Measurements from ENCODE around the gene EPB41L3.

The EPB41L3 gene

GRCh38 chr18:5498452-5498851 is 45.3 kb downstream of the EPB41L3 start:
- ATAC-seq, result no peak
- TF ChIP-seq ZFP30 (CRISPR knock-in tag; IDR thresholded peaks at IDR 0.05), result no peak

GRCh38 chr18:5496305-5496704 is 47.5 kb downstream of the EPB41L3 start:
- ATAC-seq, result no peak
- no peak for TF ChIP-seq PPARA (CRISPR knock-in tag; IDR thresholded peaks at IDR 0.05; ENCODE audit: borderline replicate concordance)
- no peak for TF ChIP-seq BACH2 (CRISPR knock-in tag; IDR thresholded peaks at IDR 0.05; ENCODE audit: borderline replicate concordance)
- TF ChIP-seq ZNF8 (CRISPR knock-in tag; IDR thresholded peaks at IDR 0.05), result no peak
- TF ChIP-seq ZC3H10 (CRISPR knock-in tag; IDR thresholded peaks at IDR 0.05), result no peak
- no peak for TF ChIP-seq ISL1 (CRISPR knock-in tag; IDR thresholded peaks at IDR 0.05)
- no peak for TF ChIP-seq SNAI2 (CRISPR knock-in tag; IDR thresholded peaks at IDR 0.05)
- TF ChIP-seq ZFP30 (CRISPR knock-in tag; IDR thresholded peaks at IDR 0.05), result no peak
- no peak for TF ChIP-seq GLIS3 (CRISPR knock-in tag; IDR thresholded peaks at IDR 0.05)
- TF ChIP-seq CSRNP3 (CRISPR knock-in tag; IDR thresholded peaks at IDR 0.05), result no peak
- TF ChIP-seq PATZ1 (CRISPR knock-in tag; IDR thresholded peaks at IDR 0.05; ENCODE audit: borderline replicate concordance), result no peak
- TF ChIP-seq ZNF565 (CRISPR knock-in tag; conservative IDR thresholded peaks at IDR 0.05; ENCODE audit: low read depth), result no peak

GRCh38 chr18:5490753-5491480 is 52.9 kb downstream of the EPB41L3 start:
- ATAC-seq, result no peak
- TF ChIP-seq SNAI2 (CRISPR knock-in tag; IDR thresholded peaks at IDR 0.05), result no peak
- TF ChIP-seq GLIS3 (CRISPR knock-in tag; IDR thresholded peaks at IDR 0.05), result no peak
- no peak for TF ChIP-seq BACH2 (CRISPR knock-in tag; IDR thresholded peaks at IDR 0.05; ENCODE audit: borderline replicate concordance)
- no peak for TF ChIP-seq CSDC2 (CRISPR knock-in tag; IDR thresholded peaks at IDR 0.05)
- no peak for TF ChIP-seq PPARA (CRISPR knock-in tag; IDR thresholded peaks at IDR 0.05; ENCODE audit: borderline replicate concordance)
- no peak for TF ChIP-seq ZFP3 (CRISPR knock-in tag; IDR thresholded peaks at IDR 0.05)
- no peak for TF ChIP-seq ZFP30 (CRISPR knock-in tag; IDR thresholded peaks at IDR 0.05)
- TF ChIP-seq ZNF565 (CRISPR knock-in tag; conservative IDR thresholded peaks at IDR 0.05; ENCODE audit: low read depth), result no peak
- no peak for TF ChIP-seq ISL1 (CRISPR knock-in tag; IDR thresholded peaks at IDR 0.05)
- TF ChIP-seq TSHZ2 (CRISPR knock-in tag; IDR thresholded peaks at IDR 0.05), result no peak
- no peak for TF ChIP-seq RARB (CRISPR knock-in tag; IDR thresholded peaks at IDR 0.05)
- no peak for TF ChIP-seq POU6F1 (CRISPR knock-in tag; IDR thresholded peaks at IDR 0.05; ENCODE audit: borderline replicate concordance, low read depth)
- TF ChIP-seq ARNTL (CRISPR knock-in tag; IDR thresholded peaks at IDR 0.05; ENCODE audit: borderline replicate concordance, low read depth), result no peak
- no peak for TF ChIP-seq CREB5 (CRISPR knock-in tag; IDR thresholded peaks at IDR 0.05; ENCODE audit: low read depth)
- TF ChIP-seq ZNF8 (CRISPR knock-in tag; IDR thresholded peaks at IDR 0.05), result no peak
- no peak for TF ChIP-seq TOX (CRISPR knock-in tag; IDR thresholded peaks at IDR 0.05; ENCODE audit: borderline replicate concordance)
- no peak for TF ChIP-seq ZNF70 (CRISPR knock-in tag; IDR thresholded peaks at IDR 0.05)
- TF ChIP-seq TCF4 (CRISPR knock-in tag; IDR thresholded peaks at IDR 0.05; ENCODE audit: borderline replicate concordance), result no peak
